Effector memory CD4-positive, alpha-beta T cell (primary cell): Measurements from ENCODE around the gene JAKMIP2.
"Not testable (repeated sequence)": the region's sequence is repeated elsewhere in the genome, so short reads cannot be mapped to it uniquely, and the experiment has no call there.

ENCODE experiments used
- DNase-seq, 3 donors: peaks; one replicate each; pipeline ENCODE4 v3.0.0-alpha.2; 2020
- H3K27ac ChIP-seq: 2 replicates; pipeline ENCODE4 v1.7.0; 2013; ENCODE audit warnings: mild to moderate bottlenecking, low read length, moderate library complexity; ENCODE audit not compliant: insufficient read depth, poor library complexity, severe bottlenecking
- H3K27me3 ChIP-seq: replicated peaks from 2 replicates; pipeline ENCODE4 v1.7.0; 2013; ENCODE audit warnings: mild to moderate bottlenecking, low read length; ENCODE audit not compliant: insufficient read depth, control insufficient read depth, poor library complexity, severe bottlenecking
- H3K36me3 ChIP-seq: 2 replicates; pipeline ENCODE4 v1.7.0; 2013; ENCODE audit warnings: mild to moderate bottlenecking, low read length, moderate library complexity; ENCODE audit not compliant: control insufficient read depth, insufficient read depth
- H3K4me1 ChIP-seq: 2 replicates; pipeline ENCODE4 v1.7.0; 2013; ENCODE audit warnings: low read length, mild to moderate bottlenecking; ENCODE audit not compliant: control insufficient read depth, insufficient read depth, poor library complexity, severe bottlenecking
- H3K4me3 ChIP-seq: 2 replicates; pipeline ENCODE4 v1.7.0; 2013; ENCODE audit warnings: low read length, low read depth, mild to moderate bottlenecking; ENCODE audit not compliant: insufficient read depth, poor library complexity, severe bottlenecking
- H3K9me3 ChIP-seq: 2 replicates; pipeline ENCODE4 v1.7.0; 2013; ENCODE audit warnings: mild to moderate bottlenecking, low read length, moderate library complexity; ENCODE audit not compliant: control insufficient read depth

Gene JAKMIP2

DNA sequence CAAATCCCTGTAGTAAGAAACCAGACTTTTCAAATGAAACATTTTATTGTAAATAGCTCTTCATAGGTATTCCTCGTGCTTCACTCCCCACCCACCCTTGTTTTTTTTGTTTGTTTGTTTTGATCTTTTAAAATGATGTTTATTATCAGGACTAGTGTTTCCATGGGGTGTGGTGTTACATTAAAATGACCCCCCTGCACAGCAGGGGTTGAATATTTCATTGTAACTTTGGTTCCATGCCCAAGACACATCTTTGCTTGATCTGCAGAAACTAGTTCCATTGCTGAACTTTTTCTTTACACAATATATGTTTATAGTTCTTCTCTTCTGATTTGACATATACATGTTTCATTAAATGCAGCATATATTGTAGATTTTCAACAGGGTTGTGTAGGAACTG is 191.4 kb downstream of the JAKMIP2 start:
- Histone ChIP-seq H3K4me3 (no peak overlapping the region), H3K9me3 (no peaks in the 10 kb centered on the region), H3K36me3 (no peaks in the 10 kb centered on the region), H3K4me1 (no peaks in the 10 kb centered on the region), H3K27ac (no peak overlapping the region), H3K27me3 (no peaks in the 10 kb centered on the region)
- DNase-seq, result no peak

GRCh38 chr5:147590096-147590495 is 192.4 kb downstream of the JAKMIP2 start:
- Histone ChIP-seq H3K9me3 (no peaks in the 10 kb centered on the region), H3K27ac (no peak overlapping the region), H3K27me3 (no peaks in the 10 kb centered on the region), H3K4me1 (no peaks in the 10 kb centered on the region), H3K4me3 (no peak overlapping the region), H3K36me3 (no peaks in the 10 kb centered on the region)
- no peak for DNase-seq

DNA sequence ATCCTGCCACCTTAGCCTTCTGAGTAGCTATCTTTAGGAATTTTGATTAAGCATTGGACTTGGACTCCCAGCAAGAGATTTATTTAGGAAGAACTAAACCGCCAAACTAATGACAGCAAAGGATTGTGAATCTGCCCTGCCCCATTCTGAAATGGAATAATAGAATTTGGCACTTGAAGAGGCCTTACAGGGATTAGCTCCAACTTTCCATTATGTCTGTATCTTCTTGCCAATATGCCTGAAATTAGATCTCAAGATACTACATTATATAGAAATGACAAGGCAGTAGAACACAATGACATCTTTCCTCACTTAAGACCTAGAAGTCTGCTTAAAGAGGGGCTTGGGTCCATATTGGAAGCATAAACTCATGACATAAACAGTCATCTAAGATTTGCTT is 195.7 kb downstream of the JAKMIP2 start:
- Histone ChIP-seq H3K4me3 (no peak overlapping the region), H3K27ac (no peak overlapping the region), H3K9me3 (no peaks in the 10 kb centered on the region), H3K36me3 (no peaks in the 10 kb centered on the region), H3K4me1 (no peaks in the 10 kb centered on the region), H3K27me3 (no peaks in the 10 kb centered on the region)
- DNase-seq, result no peak

- Histone ChIP-seq H3K4me1 (no peaks in the 10 kb centered on the region), H3K36me3 (no peaks in the 10 kb centered on the region), H3K27me3 (no peaks in the 10 kb centered on the region), H3K27ac (no peak overlapping the region), H3K9me3 (no peaks in the 10 kb centered on the region), H3K4me3 (no peak overlapping the region)
- no peak for DNase-seq
Observed at GRCh38 chr5:147586221-147586620, 196.3 kb downstream of the JAKMIP2 start.

DNA sequence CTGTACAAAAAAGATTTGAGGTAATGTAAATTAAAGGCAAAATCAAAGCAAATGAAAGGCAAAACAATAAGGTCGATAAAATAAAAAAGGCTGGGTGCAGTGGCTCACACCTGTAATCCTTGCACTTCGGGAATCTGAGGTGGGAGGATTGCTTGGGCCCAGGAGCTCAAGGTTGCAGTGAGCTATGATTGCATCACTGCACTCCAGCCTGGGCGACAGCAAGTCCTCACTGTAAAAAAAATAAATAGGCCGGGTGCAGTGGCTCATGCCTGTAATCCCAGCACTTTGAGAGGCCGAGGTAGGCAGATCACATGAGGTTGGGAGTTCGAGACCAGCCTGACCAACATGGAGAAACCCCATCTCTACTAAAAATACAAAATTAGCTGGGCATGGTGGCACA is 200.3 kb downstream of the JAKMIP2 start:
- H3K4me1 ChIP-seq, DNase-seq: not testable (repeated sequence)

GRCh38 chr5:147580418-147580817 is 202.1 kb downstream of the JAKMIP2 start:
- DNase-seq, H3K4me1 ChIP-seq, H3K36me3 ChIP-seq, H3K9me3 ChIP-seq, H3K4me3 ChIP-seq, H3K27me3 ChIP-seq, H3K27ac ChIP-seq: not testable (repeated sequence)

More for the DNA sequence above, 200.3 kb downstream of the JAKMIP2 start:
- H3K27me3 ChIP-seq, H3K36me3 ChIP-seq, H3K4me3 ChIP-seq, H3K9me3 ChIP-seq, H3K27ac ChIP-seq: not testable (repeated sequence)

DNA sequence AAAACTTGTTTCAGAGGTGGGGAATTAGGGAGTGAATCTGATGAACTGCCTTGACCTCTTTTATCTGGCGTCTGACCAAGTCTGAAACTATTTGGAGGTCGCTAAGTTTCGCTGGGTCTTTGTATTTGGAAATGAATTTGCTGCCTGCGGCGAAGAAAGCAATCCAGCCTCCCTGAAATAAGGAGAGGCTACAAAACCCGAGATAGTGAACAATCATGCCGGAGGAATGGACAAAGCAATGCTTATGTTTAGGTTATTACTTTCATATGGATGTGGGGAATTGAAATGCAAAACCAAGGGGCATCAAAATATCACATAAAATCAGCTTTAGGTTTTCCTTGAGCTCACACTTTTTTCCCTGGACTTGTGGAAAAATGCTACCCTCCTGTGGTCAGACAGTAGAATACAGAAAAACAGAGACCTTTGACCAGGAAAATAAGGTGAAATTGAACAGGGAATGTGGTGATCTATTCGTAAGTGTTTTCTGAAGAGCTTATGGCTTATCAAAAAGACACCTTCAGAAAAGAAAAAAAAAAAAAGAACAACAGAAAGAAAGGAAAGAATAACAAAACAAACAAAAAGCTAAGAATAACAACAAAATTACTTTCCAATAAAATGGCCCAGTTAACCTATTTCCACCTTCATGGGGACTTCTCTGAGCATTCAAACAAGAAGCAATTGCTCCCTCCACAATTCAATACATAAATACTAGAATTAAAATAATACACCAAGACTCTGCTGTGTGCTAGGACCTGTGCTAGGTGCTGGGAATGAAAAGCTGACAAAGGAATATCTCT is 204.1 kb downstream of the JAKMIP2 start:
- H3K27ac ChIP-seq, result no peak overlapping the region
- no peak overlapping the region for H3K4me3 ChIP-seq
- no peaks in the 10 kb centered on the region for H3K27me3 ChIP-seq
- no peaks in the 10 kb centered on the region for H3K4me1 ChIP-seq
- no peaks in the 10 kb centered on the region for H3K36me3 ChIP-seq
- H3K9me3 ChIP-seq, result no peaks in the 10 kb centered on the region
- no peak for DNase-seq

GRCh38 chr5:147576646-147577535 is 205.6 kb downstream of the JAKMIP2 start:
- Histone ChIP-seq H3K4me1 (no peaks in the 10 kb centered on the region), H3K4me3 (no peak overlapping the region), H3K27ac (no peak overlapping the region), H3K9me3 (no peaks in the 10 kb centered on the region), H3K36me3 (no peaks in the 10 kb centered on the region), H3K27me3 (no peaks in the 10 kb centered on the region)
- no peak for DNase-seq

GRCh38 chr5:147575598-147575997 is 206.9 kb downstream of the JAKMIP2 start:
- Histone ChIP-seq H3K4me1 (no peaks in the 10 kb centered on the region), H3K36me3 (no peaks in the 10 kb centered on the region), H3K27me3 (no peaks in the 10 kb centered on the region), H3K4me3 (no peak overlapping the region), H3K9me3 (no peaks in the 10 kb centered on the region), H3K27ac (no peak overlapping the region)
- DNase-seq, result no peak

DNA sequence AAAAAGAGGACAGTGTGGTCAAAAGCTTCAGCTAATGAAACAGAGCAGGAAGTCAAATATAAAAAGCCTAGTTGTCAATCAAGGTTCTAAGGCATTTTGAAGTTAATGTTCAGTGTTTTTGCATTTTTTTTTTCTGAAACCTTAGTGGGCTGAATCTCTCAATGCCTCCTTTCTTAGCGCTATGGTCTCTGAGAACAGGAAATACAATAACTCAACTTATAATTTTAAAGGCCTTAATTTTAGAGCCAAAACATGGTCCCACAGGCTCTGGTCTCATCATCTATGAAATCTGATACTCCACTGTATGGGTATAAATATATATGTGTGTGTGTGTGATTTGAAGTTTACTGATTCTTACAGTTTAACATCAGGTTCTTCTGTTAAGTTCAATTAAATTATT is 209.3 kb downstream of the JAKMIP2 start:
- Histone ChIP-seq H3K9me3 (no peaks in the 10 kb centered on the region), H3K27ac (no peak overlapping the region)
- no peak for DNase-seq

More for the DNA sequence above, 209.3 kb downstream of the JAKMIP2 start:
- Histone ChIP-seq H3K4me3 (no peak overlapping the region), H3K36me3 (no peaks in the 10 kb centered on the region), H3K27me3 (no peaks in the 10 kb centered on the region), H3K4me1 (no peaks in the 10 kb centered on the region)
